IPS-NIHi11 (cell line): ENCODE data around the gene CTDSP2.
"Not testable (repeated sequence)": the region's sequence is repeated elsewhere in the genome, so short reads cannot be mapped to it uniquely, and the experiment has no call there.

Experiments used
- DNase-seq: peaks from one replicate; pipeline ENCODE4 v3.0.0; 2012; ENCODE audit warnings: mixed read lengths, low spot score

Gene CTDSP2

GRCh38 chr12:57846577-57847319 is at the start of gene CTDSP2:
Gene CTDSP2, minus strand, starts transcription at chr12:57846729. Its CDS starts 294 bp downstream, at chr12:57846435.
- DNase-seq = peak; percentile 99

- no peak for DNase-seq
These were observed 49.5 kb upstream of the CTDSP2 start for GRCh38 chr12:57896115-57896433.

GRCh38 chr12:57895389-57896114 is 49.0 kb upstream of the CTDSP2 start:
- no peak for DNase-seq

GRCh38 chr12:57894399-57895292 is 48.1 kb upstream of the CTDSP2 start:
- no peak for DNase-seq

- peak; percentile 59 for DNase-seq
These were observed 47.2 kb upstream of the CTDSP2 start for GRCh38 chr12:57893431-57894353.

- DNase-seq = no peak
These were observed 45.9 kb upstream of the CTDSP2 start for GRCh38 chr12:57892232-57892972.

- DNase-seq = no peak
These were observed 45.2 kb upstream of the CTDSP2 start for GRCh38 chr12:57891542-57892228.

- no peak for DNase-seq
These were observed 43.9 kb upstream of the CTDSP2 start for GRCh38 chr12:57890191-57891115.

- DNase-seq = no peak
These were observed 43.0 kb upstream of the CTDSP2 start for GRCh38 chr12:57889500-57889989.

- peak; percentile 42 for DNase-seq
These were observed 42.1 kb upstream of the CTDSP2 start for GRCh38 chr12:57888409-57889157.

- no peak for DNase-seq
These were observed 41.3 kb upstream of the CTDSP2 start for GRCh38 chr12:57887631-57888408.

GRCh38 chr12:57886964-57887363 is 40.4 kb upstream of the CTDSP2 start:
- not testable (repeated sequence) for DNase-seq

- no peak for DNase-seq
These were observed 40.0 kb upstream of the CTDSP2 start for GRCh38 chr12:57886542-57886941.

- no peak for DNase-seq
These were observed 38.7 kb upstream of the CTDSP2 start for GRCh38 chr12:57885207-57885606.

GRCh38 chr12:57883700-57884099 is 37.2 kb upstream of the CTDSP2 start:
- DNase-seq = no peak

- DNase-seq = no peak
These were observed 36.5 kb upstream of the CTDSP2 start for GRCh38 chr12:57883057-57883456.

- DNase-seq = no peak
These were observed 36.0 kb upstream of the CTDSP2 start for GRCh38 chr12:57882575-57882974.
